ENCODE measurements around the gene FDX1.

FDX1 gene

DNA sequence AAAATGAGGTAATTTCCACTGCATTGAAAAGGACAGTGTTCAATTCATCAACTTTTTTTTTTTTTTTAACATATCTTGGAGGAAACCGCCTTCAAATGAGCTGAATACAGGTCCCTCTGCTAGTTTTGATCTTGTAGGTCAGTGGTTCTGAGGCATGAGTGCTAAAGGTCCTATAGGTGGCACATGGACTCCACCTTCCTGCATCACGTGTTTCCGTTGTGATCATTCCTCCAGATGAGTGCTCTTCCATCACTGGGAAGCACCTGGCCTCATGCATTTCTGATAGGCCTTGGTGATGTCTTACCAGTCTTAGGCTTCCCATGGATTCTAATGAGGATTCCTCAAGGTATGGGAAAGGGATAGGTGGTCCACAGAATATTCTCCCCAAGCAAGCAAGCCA is 37.8 kb downstream of the FDX1 start:
- no peak for DNase-seq (ENCODE audit: low read depth)
- no peak overlapping the region for H3K4me3 ChIP-seq (ENCODE audit: low read depth, low read length)
- TF ChIP-seq CTCF (IDR thresholded peaks at IDR 0.05; ENCODE audit: low read depth, low read length, missing control alignments): no peak
- in situ Hi-C loops (cut with HindIII; ENCODE audit: low sequenced_read_pairs): no loop called here

DNA sequence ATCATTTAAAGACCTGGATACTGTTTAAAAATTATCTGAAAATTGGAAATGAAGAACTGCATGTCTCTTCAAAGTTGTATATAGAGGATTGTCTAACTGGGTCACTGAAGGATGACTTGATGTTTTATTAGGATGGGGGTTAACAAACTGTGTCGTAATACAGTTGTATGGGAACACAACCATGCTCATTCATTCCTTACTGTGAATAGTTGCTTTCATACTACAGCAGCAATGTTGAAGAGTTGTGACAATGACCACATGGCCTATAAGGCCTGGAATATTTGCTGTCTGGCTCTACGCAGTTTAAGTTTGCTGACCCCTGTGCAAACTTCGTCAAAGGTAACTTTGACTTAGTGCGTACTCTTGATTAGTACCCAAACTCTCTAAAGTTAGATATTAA is 38.4 kb downstream of the FDX1 start:
- DNase-seq (ENCODE audit: low read depth): no peak
- TF ChIP-seq CTCF (IDR thresholded peaks at IDR 0.05; ENCODE audit: low read depth, low read length, missing control alignments): no peak
- in situ Hi-C loops (cut with HindIII; ENCODE audit: low sequenced_read_pairs): no loop called here
- no peak overlapping the region for H3K4me3 ChIP-seq (ENCODE audit: low read depth, low read length)

GRCh38 chr11:110469127-110469526 is 39.4 kb downstream of the FDX1 start:
- in situ Hi-C loops (cut with HindIII; ENCODE audit: low sequenced_read_pairs): no loop called here

GRCh38 chr11:110470716-110471115 is 41.0 kb downstream of the FDX1 start:
- TF ChIP-seq CTCF (IDR thresholded peaks at IDR 0.05; ENCODE audit: low read depth, low read length, missing control alignments): no peak
- in situ Hi-C loops (cut with HindIII; ENCODE audit: low sequenced_read_pairs): no loop called here
- no peak for DNase-seq (ENCODE audit: low read depth)
- H3K4me3 ChIP-seq (ENCODE audit: low read depth, low read length): no peak overlapping the region

More at GRCh38 chr11:110469127-110469526, 39.4 kb downstream of the FDX1 start:
- TF ChIP-seq CTCF (IDR thresholded peaks at IDR 0.05; ENCODE audit: low read depth, low read length, missing control alignments): no peak
- no peak for DNase-seq (ENCODE audit: low read depth)
- H3K4me3 ChIP-seq (ENCODE audit: low read depth, low read length): no peak overlapping the region

DNA sequence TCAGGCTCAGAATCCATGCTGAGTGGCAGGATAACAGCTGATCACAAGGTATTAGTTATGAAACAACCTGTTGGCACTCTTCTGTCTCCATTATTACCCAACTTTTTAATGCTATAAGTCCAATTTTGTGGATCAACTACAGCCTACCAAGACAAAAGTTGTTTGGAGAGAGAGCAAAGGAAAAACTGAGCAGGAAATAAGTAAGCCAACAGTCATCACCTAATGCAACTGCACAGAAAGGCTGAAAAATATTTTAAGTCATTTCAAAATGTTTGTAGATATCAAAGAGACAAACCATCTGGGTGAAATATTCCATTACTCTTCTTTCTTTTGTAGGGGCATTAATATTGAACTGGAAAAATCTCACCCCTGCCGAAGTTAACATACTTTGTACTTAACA is 41.6 kb downstream of the FDX1 start:
- no peak for DNase-seq (ENCODE audit: low read depth)
- in situ Hi-C loops (cut with HindIII; ENCODE audit: low sequenced_read_pairs): no loop called here
- TF ChIP-seq CTCF (IDR thresholded peaks at IDR 0.05; ENCODE audit: low read depth, low read length, missing control alignments): no peak
- H3K4me3 ChIP-seq (ENCODE audit: low read depth, low read length): no peak overlapping the region

- no peak overlapping the region for H3K4me3 ChIP-seq (ENCODE audit: low read depth, low read length)
- no peak for TF ChIP-seq CTCF (IDR thresholded peaks at IDR 0.05; ENCODE audit: low read depth, low read length, missing control alignments)
- no peak for DNase-seq (ENCODE audit: low read depth)
- in situ Hi-C loops (cut with HindIII; ENCODE audit: low sequenced_read_pairs): no loop called here
Observed at GRCh38 chr11:110472858-110473257, 43.1 kb downstream of the FDX1 start.

- no peak for TF ChIP-seq CTCF (IDR thresholded peaks at IDR 0.05; ENCODE audit: low read depth, low read length, missing control alignments)
- no peak overlapping the region for H3K4me3 ChIP-seq (ENCODE audit: low read depth, low read length)
- DNase-seq (ENCODE audit: low read depth): no peak
- in situ Hi-C loops (cut with HindIII; ENCODE audit: low sequenced_read_pairs): no loop called here
Observed at GRCh38 chr11:110473706-110474105, 44.0 kb downstream of the FDX1 start.

Measured in astrocyte of the cerebellum (primary cell).